GM23338 (cell line): ENCODE data around the gene ZFYVE16. TPM values are rescaled to one million over a fixed set of nuclear protein-coding genes. Genes with fewer than 3 reads are reported as not detected.

Source experiments
- ATAC-seq: fragments of 200-7000 bp; cut with Tn5 transposase; 3 replicates; pipeline ENCODE4 v1.9.1; 2020
- DNase-seq: peaks from one replicate; pipeline ENCODE4 v3.0.0-alpha.2; 2015; ENCODE audit warnings: low spot score
- H2AFZ ChIP-seq: fragments of 200-600 bp; sonication (generic); 2 replicates; pipeline ENCODE4 v1.8.0; 2016; ENCODE audit warnings: antibody characterized with exemption, mild to moderate bottlenecking, moderate library complexity
- H3F3A ChIP-seq: fragments of 200-600 bp; sonication (generic); replicated peaks from 2 replicates; pipeline ENCODE4 v1.8.0; 2017; ENCODE audit warnings: antibody characterized with exemption, mixed run types, low read depth
- H3K27ac ChIP-seq: fragments of 200-600 bp; sonication (generic); 2 replicates; pipeline ENCODE4 v1.6.1; 2016; ENCODE audit warnings: low read depth
- H3K27me3 ChIP-seq: fragments of 200-600 bp; sonication (generic); 2 replicates; pipeline ENCODE4 v1.8.0; 2016; ENCODE audit warnings: mild to moderate bottlenecking, mixed run types, moderate library complexity; ENCODE audit not compliant: insufficient read depth
- H3K36me3 ChIP-seq: fragments of 200-600 bp; sonication (generic); 2 replicates; pipeline ENCODE4 v1.8.0; 2016; ENCODE audit warnings: mild to moderate bottlenecking; ENCODE audit not compliant: insufficient read depth
- H3K4me1 ChIP-seq: fragments of 200-600 bp; sonication (generic); 2 replicates; pipeline ENCODE4 v1.8.0; 2016; ENCODE audit warnings: mild to moderate bottlenecking, moderate library complexity; ENCODE audit not compliant: insufficient read depth
- H3K4me2 ChIP-seq: fragments of 200-600 bp; sonication (generic); 2 replicates; pipeline ENCODE4 v1.7.1; 2017; ENCODE audit warnings: mixed run types
- H3K4me3 ChIP-seq: fragments of 200-600 bp; sonication (generic); 2 replicates; pipeline ENCODE4 v1.6.1; 2016; ENCODE audit warnings: mixed run types
- H3K79me2 ChIP-seq: fragments of 200-600 bp; sonication (generic); replicated peaks from 2 replicates; pipeline ENCODE4 v1.8.0; 2017; ENCODE audit warnings: mild to moderate bottlenecking; ENCODE audit not compliant: insufficient read depth
- H3K9me2 ChIP-seq: fragments of 200-600 bp; sonication (generic); 2 replicates; pipeline ENCODE4 v1.8.0; 2017; ENCODE audit not compliant: insufficient read depth
- H4K20me1 ChIP-seq: fragments of 200-600 bp; sonication (generic); replicated peaks from 2 replicates; pipeline ENCODE4 v1.8.0; 2017; ENCODE audit warnings: mild to moderate bottlenecking; ENCODE audit not compliant: insufficient read depth
- H3K27ac Mint-ChIP-seq: 2 replicates; pipeline ENCODE4 v1.8.0; 2020; ENCODE audit warnings: inconsistent platforms, mild to moderate bottlenecking, moderate library complexity, mixed read lengths
- H3K27me3 Mint-ChIP-seq: 3 replicates; pipeline ENCODE4 v1.8.0; 2022; ENCODE audit warnings: low read depth, mild to moderate bottlenecking, moderate library complexity, mixed read lengths, inconsistent platforms; ENCODE audit not compliant: insufficient read depth, poor library complexity
- H3K36me3 Mint-ChIP-seq: 3 replicates; pipeline ENCODE4 v1.8.0; 2021; ENCODE audit warnings: low read depth, mild to moderate bottlenecking, inconsistent platforms, moderate library complexity, mixed read lengths
- H3K4me1 Mint-ChIP-seq: 3 replicates; pipeline ENCODE4 v1.8.0; 2020; ENCODE audit warnings: mild to moderate bottlenecking, inconsistent platforms, mixed read lengths
- H3K4me3 Mint-ChIP-seq: 3 replicates; pipeline ENCODE4 v1.8.0; 2021; ENCODE audit warnings: moderate library complexity, mild to moderate bottlenecking, inconsistent platforms, mixed read lengths
- H3K9me3 Mint-ChIP-seq: 3 replicates; pipeline ENCODE4 v1.8.0; 2020; ENCODE audit warnings: moderate library complexity, mild to moderate bottlenecking, inconsistent platforms, mixed read lengths
- CREB1 ChIP-seq: fragments of 250-450 bp; sonication (Bioruptor Pico); IDR thresholded peaks from 2 replicates; pipeline ENCODE4 v1.5.0; 2020; ENCODE audit warnings: low read depth, mild to moderate bottlenecking, moderate library complexity
- ETS1 ChIP-seq: IDR thresholded peaks from 2 replicates; pipeline ENCODE4 v1.6.1; 2016; ENCODE audit warnings: antibody characterized with exemption
- EZH2 ChIP-seq: fragments of 200-600 bp; sonication (generic); IDR thresholded peaks from one replicate; pipeline ENCODE4 v1.8.0; 2017; ENCODE audit warnings: antibody characterized with exemption, mild to moderate bottlenecking, low read depth; ENCODE audit not compliant: unreplicated experiment
- EZH2phosphoT487 ChIP-seq: fragments of 200-600 bp; sonication (generic); IDR thresholded peaks from one replicate; pipeline ENCODE4 v1.8.1; 2018; ENCODE audit warnings: antibody characterized with exemption; ENCODE audit not compliant: unreplicated experiment
- JUNB ChIP-seq: IDR thresholded peaks from one replicate; pipeline ENCODE4 v1.6.1; 2016; ENCODE audit warnings: antibody characterized with exemption; ENCODE audit not compliant: unreplicated experiment
- NANOG ChIP-seq: IDR thresholded peaks from 2 replicates; pipeline ENCODE4 v1.6.1; 2016; ENCODE audit warnings: antibody characterized with exemption, borderline replicate concordance
- POLR2AphosphoS5 ChIP-seq: IDR thresholded peaks from 2 replicates; pipeline ENCODE4 v1.6.1; 2016; ENCODE audit warnings: antibody characterized with exemption, low read depth
- REST ChIP-seq: IDR thresholded peaks from one replicate; pipeline ENCODE4 v1.6.1; 2018; ENCODE audit warnings: antibody characterized with exemption; ENCODE audit not compliant: unreplicated experiment
- STAT1 ChIP-seq: IDR thresholded peaks from one replicate; pipeline ENCODE4 v1.6.1; 2016; ENCODE audit warnings: antibody characterized with exemption; ENCODE audit not compliant: unreplicated experiment
- ZNF114 ChIP-seq: fragments of 250-450 bp; sonication (Bioruptor Pico); IDR thresholded peaks from 2 replicates; pipeline ENCODE4 v1.5.0; 2020; ENCODE audit warnings: mild to moderate bottlenecking, moderate library complexity
- ZNF331 ChIP-seq: fragments of 250-450 bp; sonication (Bioruptor Pico); IDR thresholded peaks from 2 replicates; pipeline ENCODE4 v1.5.0; 2020; ENCODE audit warnings: low read depth, mild to moderate bottlenecking, moderate library complexity
- ZNF462 ChIP-seq: fragments of 250-450 bp; sonication (Bioruptor Pico); IDR thresholded peaks from 2 replicates; pipeline ENCODE4 v1.5.0; 2020; ENCODE audit warnings: mild to moderate bottlenecking, moderate library complexity
- polyA plus RNA-seq: library from polyadenylated mRNA; unstranded; fragments of >200 nt; fragmentation: Nextera tagmentation; extraction: Ambion mirVana; gene quantifications from 2 replicates; pipeline ENCODE4 v1.2.1, GENCODE V29; 2016
- total RNA-seq: library from RNA; depleted of rRNA; stranded (reverse); fragments of >200 nt; shearing (Covaris generic); gene quantifications from 2 replicates; pipeline ENCODE4 v1.2.3, GENCODE V29; 2014
- TF ChIP-seq, protein P1 (sequence below), 2 experiments: fragments of 200-600 bp in 1 of 2; sonication (generic) in 1 of 2; conservative IDR thresholded peaks; 2 replicates each; pipeline versions ENCODE4 v1.5.1 to v1.6.1; 2016 to 2017; ENCODE audit warnings: antibody characterized with exemption in 2 of 2, low read depth in 2 of 2, mild to moderate bottlenecking in 2 of 2, moderate library complexity in 1 of 2

Gene ZFYVE16
- total and polyA plus RNA-seq, 2 experiments from 2014 or later, result 24.2 to 26.6 TPM

DNA sequence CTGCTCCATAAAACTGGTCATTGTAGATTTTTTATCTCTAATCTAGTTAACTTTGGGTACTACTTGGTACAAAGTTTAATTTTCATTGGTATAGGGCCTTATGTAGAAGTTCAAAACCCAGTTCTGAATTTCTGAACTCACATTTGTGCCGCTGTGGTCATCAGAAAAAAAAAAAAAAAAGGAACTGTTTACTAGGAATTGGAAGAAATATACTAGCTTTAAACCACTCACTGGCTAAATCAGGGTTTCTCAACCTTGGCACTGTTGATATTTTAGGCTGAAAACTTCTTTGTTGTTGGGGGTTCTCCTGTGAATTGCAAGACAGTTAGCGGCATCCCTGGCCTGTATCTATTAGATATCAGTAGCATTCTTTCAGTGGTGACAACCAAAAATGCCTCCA lies 4.1 kb upstream of the ZFYVE16 start:
- Histone ChIP-seq H2AFZ (no peak overlapping the region), H3F3A (no peaks in the 10 kb centered on the region), H3K9me2 (no peaks in the 10 kb centered on the region), H4K20me1 (no peaks in the 10 kb centered on the region), H3K36me3 (no peaks in the 10 kb centered on the region), H3K4me3 (no peak overlapping the region), H3K27me3 (no peaks in the 10 kb centered on the region), H3K4me1 (no peaks in the 10 kb centered on the region), H3K79me2 (peaks cover 3% of the 10 kb centered on the region), H3K4me2 (no peak overlapping the region), H3K27ac (no peak overlapping the region)
- DNase-seq, result no peak
- no peaks in the 10 kb centered on the region for H3K27me3 Mint-ChIP-seq
- H3K36me3 Mint-ChIP-seq, result peaks cover 4% of the 10 kb centered on the region; the same call in 1 of the 3 replicates
- TF ChIP-seq STAT1 (no peak), ZNF462 (CRISPR knock-in tag) (no peak), POLR2AphosphoS5 (no peak), NANOG (no peak), JUNB (no peak), EZH2 (no peak), CREB1 (CRISPR knock-in tag) (no peak), ETS1 (no peak), ZNF331 (CRISPR knock-in tag) (no peak), EZH2phosphoT487 (no peak), ZNF114 (no peak), REST (no peak)
- TF ChIP-seq, protein P1, sequence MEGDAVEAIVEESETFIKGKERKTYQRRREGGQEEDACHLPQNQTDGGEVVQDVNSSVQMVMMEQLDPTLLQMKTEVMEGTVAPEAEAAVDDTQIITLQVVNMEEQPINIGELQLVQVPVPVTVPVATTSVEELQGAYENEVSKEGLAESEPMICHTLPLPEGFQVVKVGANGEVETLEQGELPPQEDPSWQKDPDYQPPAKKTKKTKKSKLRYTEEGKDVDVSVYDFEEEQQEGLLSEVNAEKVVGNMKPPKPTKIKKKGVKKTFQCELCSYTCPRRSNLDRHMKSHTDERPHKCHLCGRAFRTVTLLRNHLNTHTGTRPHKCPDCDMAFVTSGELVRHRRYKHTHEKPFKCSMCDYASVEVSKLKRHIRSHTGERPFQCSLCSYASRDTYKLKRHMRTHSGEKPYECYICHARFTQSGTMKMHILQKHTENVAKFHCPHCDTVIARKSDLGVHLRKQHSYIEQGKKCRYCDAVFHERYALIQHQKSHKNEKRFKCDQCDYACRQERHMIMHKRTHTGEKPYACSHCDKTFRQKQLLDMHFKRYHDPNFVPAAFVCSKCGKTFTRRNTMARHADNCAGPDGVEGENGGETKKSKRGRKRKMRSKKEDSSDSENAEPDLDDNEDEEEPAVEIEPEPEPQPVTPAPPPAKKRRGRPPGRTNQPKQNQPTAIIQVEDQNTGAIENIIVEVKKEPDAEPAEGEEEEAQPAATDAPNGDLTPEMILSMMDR (conservative IDR thresholded peaks at IDR 0.05; ENCODE audit: low read depth in 2 of 2), result no peak
- no peak for ATAC-seq
- H3K27ac Mint-ChIP-seq, result no peak overlapping the region
- H3K9me3 Mint-ChIP-seq, result 0 out of 3 replicates have a peak, but pooled peaks cover 3% of the 10 kb centered on the region
- H3K4me3 Mint-ChIP-seq, result no peak overlapping the region
- peaks cover 2% of the 10 kb centered on the region; the same call in 1 of the 3 replicates for H3K4me1 Mint-ChIP-seq
